ENCODE data around the gene PAPSS2. TPM values are rescaled to one million over a fixed set of nuclear protein-coding genes. Genes with fewer than 3 reads are reported as not detected.

Gene PAPSS2
- total and polyA plus RNA-seq, 2 donors (not counting 3 experiments of a cell fraction or from before 2014, with no cell fraction given): 27.9 to 82.6 TPM

DNA sequence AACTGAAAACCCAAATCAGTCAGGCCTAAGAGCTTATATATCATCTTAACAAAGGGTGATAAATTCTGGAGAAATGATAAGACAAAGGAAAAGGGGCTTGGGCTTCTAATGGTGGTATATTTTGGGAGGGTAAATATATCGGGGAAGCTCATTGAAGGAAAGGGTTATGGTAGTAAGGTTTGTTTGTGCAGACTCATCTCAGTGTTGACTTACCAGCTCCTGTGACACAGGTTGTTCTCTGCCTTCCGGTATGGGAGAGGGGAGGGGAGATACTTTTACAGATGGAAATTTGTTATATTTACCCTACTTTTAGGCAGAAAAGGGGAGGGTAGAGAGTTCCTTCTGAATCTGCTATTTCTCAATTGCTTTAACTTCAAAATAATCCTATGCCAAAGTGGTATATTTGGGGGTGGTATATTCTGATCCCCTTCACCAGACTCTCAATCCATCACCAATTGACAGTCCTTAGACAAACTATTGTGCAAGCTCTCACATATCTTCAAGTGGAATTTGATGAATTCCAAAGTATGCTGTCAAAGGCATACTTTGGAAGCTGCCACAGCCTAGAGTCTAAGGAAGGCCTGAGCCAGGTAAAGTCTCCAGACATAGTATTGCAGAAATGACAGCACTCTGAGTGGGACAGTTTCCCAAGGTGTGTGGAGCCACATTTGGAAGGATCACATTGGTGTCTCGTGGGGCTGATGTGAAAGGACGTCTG, 13.3 kb upstream of the PAPSS2 start:
- no peak for DNase-seq (ENCODE audit: low read depth, low spot score)
- Histone ChIP-seq H3K9me3 (replicated peaks; ENCODE audit: control insufficient read depth, insufficient read depth, low read length) (no peaks in the 10 kb centered on the region), H3K79me2 (ENCODE audit: control insufficient read depth, insufficient read depth, low read length) (no peaks in the 10 kb centered on the region), H3K4me2 (ENCODE audit: insufficient read depth, low read length) (no peak overlapping the region), H3K27ac (ENCODE audit: insufficient read depth, low read depth, low read length) (no peak overlapping the region), H3K27me3 (ENCODE audit: control insufficient read depth in 2 of 2, insufficient read depth in 2 of 2, low read length in 2 of 2) (no peaks in the 10 kb centered on the region), H4K20me1 (replicated peaks; ENCODE audit: control insufficient read depth, extremely low read depth, insufficient read depth, low read length) (no peaks in the 10 kb centered on the region), H3K9ac (replicated peaks; ENCODE audit: extremely low read depth, insufficient read depth, low read length) (no peak overlapping the region), H3K9me1 (replicated peaks; ENCODE audit: control insufficient read depth, extremely low read depth, insufficient read depth, low read length) (no peaks in the 10 kb centered on the region), H3K4me1 (ENCODE audit: control insufficient read depth, extremely low read depth, insufficient read depth, low read length) (no peaks in the 10 kb centered on the region), H3K4me3 (replicated peaks in 1 of 3; ENCODE audit: insufficient read depth in 1 of 3, low read depth in 1 of 3, low read length in 3 of 3) (no peak overlapping the region), H3K36me3 (ENCODE audit: control insufficient read depth in 2 of 2, extremely low read depth in 1 of 2, insufficient read depth in 2 of 2, low read length in 2 of 2) (no peaks in the 10 kb centered on the region), H2AFZ (ENCODE audit: low read depth, low read length) (no peak overlapping the region)
- ChIA-PET POLR2A (no interaction called here), CTCF (interaction anchor here (1.0 to 1.5 kb wide), 2 partner anchors 9 to 88 kb away, joined by 3 to 4 read pairs; no protein-coding TSS in a partner anchor)
- dilution Hi-C loops (cut with MboI; ENCODE audit: extremely low pct_ligation_motif_present, low sequenced_read_pairs): no loop called here
- intact Hi-C loops (cut with micrococcal nuclease): no loop called here
- FAIRE-seq: no peak
- no TSS peak for BruUV-seq (replicated peaks)
- TF ChIP-seq, protein P1, sequence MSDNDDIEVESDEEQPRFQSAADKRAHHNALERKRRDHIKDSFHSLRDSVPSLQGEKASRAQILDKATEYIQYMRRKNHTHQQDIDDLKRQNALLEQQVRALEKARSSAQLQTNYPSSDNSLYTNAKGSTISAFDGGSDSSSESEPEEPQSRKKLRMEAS (IDR thresholded peaks at IDR 0.05; ENCODE audit: insufficient read depth, insufficient read length): no peak
- TF ChIP-seq, protein P2, sequence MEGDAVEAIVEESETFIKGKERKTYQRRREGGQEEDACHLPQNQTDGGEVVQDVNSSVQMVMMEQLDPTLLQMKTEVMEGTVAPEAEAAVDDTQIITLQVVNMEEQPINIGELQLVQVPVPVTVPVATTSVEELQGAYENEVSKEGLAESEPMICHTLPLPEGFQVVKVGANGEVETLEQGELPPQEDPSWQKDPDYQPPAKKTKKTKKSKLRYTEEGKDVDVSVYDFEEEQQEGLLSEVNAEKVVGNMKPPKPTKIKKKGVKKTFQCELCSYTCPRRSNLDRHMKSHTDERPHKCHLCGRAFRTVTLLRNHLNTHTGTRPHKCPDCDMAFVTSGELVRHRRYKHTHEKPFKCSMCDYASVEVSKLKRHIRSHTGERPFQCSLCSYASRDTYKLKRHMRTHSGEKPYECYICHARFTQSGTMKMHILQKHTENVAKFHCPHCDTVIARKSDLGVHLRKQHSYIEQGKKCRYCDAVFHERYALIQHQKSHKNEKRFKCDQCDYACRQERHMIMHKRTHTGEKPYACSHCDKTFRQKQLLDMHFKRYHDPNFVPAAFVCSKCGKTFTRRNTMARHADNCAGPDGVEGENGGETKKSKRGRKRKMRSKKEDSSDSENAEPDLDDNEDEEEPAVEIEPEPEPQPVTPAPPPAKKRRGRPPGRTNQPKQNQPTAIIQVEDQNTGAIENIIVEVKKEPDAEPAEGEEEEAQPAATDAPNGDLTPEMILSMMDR (IDR thresholded peaks at IDR 0.05; ENCODE audit: extremely low read depth in 1 of 2, insufficient read depth in 1 of 2, low read depth in 1 of 2, low read length in 2 of 2): no peak
- no peak for TF ChIP-seq POLR2AphosphoS5 (IDR thresholded peaks at IDR 0.05; ENCODE audit: insufficient read depth, low read depth, low read length)

GRCh38 chr10:87646935-87647334, 12.7 kb upstream of the PAPSS2 start:
- BruUV-seq (replicated peaks): no TSS peak
- no peaks in the 10 kb centered on the region for H3K36me3 ChIP-seq (ENCODE audit: control insufficient read depth in 2 of 2, extremely low read depth in 1 of 2, insufficient read depth in 2 of 2, low read length in 2 of 2)
- TF ChIP-seq POLR2A (IDR thresholded peaks at IDR 0.05; ENCODE audit: low read depth, low read length): no peak
- TF ChIP-seq POLR2AphosphoS5 (IDR thresholded peaks at IDR 0.05; ENCODE audit: insufficient read depth, low read depth, low read length): no peak
- no peak for TF ChIP-seq MYC (IDR thresholded peaks at IDR 0.05; ENCODE audit: low read depth, low read length)
- TF ChIP-seq, protein P1 (IDR thresholded peaks at IDR 0.05; ENCODE audit: insufficient read depth, insufficient read length): no peak
- no peak for TF ChIP-seq EZH2 (IDR thresholded peaks at IDR 0.05; ENCODE audit: borderline replicate concordance, low read depth, low read length, severe bottlenecking)
- TF ChIP-seq JUN (IDR thresholded peaks at IDR 0.05; ENCODE audit: borderline replicate concordance, insufficient read depth, insufficient read length, low read depth): no peak
- TF ChIP-seq FOS (IDR thresholded peaks at IDR 0.05; ENCODE audit: borderline replicate concordance, insufficient read depth, low read length): no peak
- TF ChIP-seq, protein P2 (IDR thresholded peaks at IDR 0.05; ENCODE audit: extremely low read depth in 1 of 2, insufficient read depth in 1 of 2, low read depth in 1 of 2, low read length in 2 of 2): no peak
- TF ChIP-seq GATA2 (IDR thresholded peaks at IDR 0.05; ENCODE audit: insufficient read depth, insufficient read length, low read depth, low read length): no peak
- intact Hi-C loops (cut with micrococcal nuclease) (no loop called here), dilution Hi-C loops (cut with MboI; ENCODE audit: extremely low pct_ligation_motif_present, low sequenced_read_pairs) (no loop called here)
- DNase-seq (ENCODE audit: low read depth, low spot score) (no peak), FAIRE-seq (no peak)
- no peak overlapping the region for H3K4me3 ChIP-seq (replicated peaks in 1 of 3; ENCODE audit: insufficient read depth in 1 of 3, low read depth in 1 of 3, low read length in 3 of 3)
- H3K4me1 ChIP-seq (ENCODE audit: control insufficient read depth, extremely low read depth, insufficient read depth, low read length): no peaks in the 10 kb centered on the region
- H2AFZ ChIP-seq (ENCODE audit: low read depth, low read length): no peak overlapping the region
- no peaks in the 10 kb centered on the region for H3K9me3 ChIP-seq (replicated peaks; ENCODE audit: control insufficient read depth, insufficient read depth, low read length)
- H3K27me3 ChIP-seq (ENCODE audit: control insufficient read depth in 2 of 2, insufficient read depth in 2 of 2, low read length in 2 of 2): no peaks in the 10 kb centered on the region
- no peak overlapping the region for H3K9ac ChIP-seq (replicated peaks; ENCODE audit: extremely low read depth, insufficient read depth, low read length)
- no peak overlapping the region for H3K27ac ChIP-seq (ENCODE audit: insufficient read depth, low read depth, low read length)
- CTCF ChIA-PET: no interaction called here
- no peaks in the 10 kb centered on the region for H3K9me1 ChIP-seq (replicated peaks; ENCODE audit: control insufficient read depth, extremely low read depth, insufficient read depth, low read length)
- POLR2A ChIA-PET: no interaction called here
- H3K4me2 ChIP-seq (ENCODE audit: insufficient read depth, low read length): no peak overlapping the region
- no peaks in the 10 kb centered on the region for H4K20me1 ChIP-seq (replicated peaks; ENCODE audit: control insufficient read depth, extremely low read depth, insufficient read depth, low read length)
- no peaks in the 10 kb centered on the region for H3K79me2 ChIP-seq (ENCODE audit: control insufficient read depth, insufficient read depth, low read length)

All from endothelial cell of umbilical vein (primary cell).